ENCODE results near the gene METTL22. TPM values are rescaled to one million over a fixed set of nuclear protein-coding genes. Genes with fewer than 3 reads are reported as not detected.

The METTL22 gene
- total RNA-seq, 1 donor from 2014 or later, result 15.5 TPM

- DNase-seq (ENCODE audit: low read depth), result no peak
- TF ChIP-seq CTCF (conservative IDR thresholded peaks at IDR 0.05; ENCODE audit: low read depth, low read length), result no peak
- no peak overlapping the region for H3K4me3 ChIP-seq (ENCODE audit: low read depth, low read length)
Measured at GRCh38 chr16:8670014-8670560, 48.6 kb downstream of the METTL22 start.

- H3K4me3 ChIP-seq (ENCODE audit: low read depth, low read length), result peak overlapping the region; percentile 72
- no peak for TF ChIP-seq CTCF (conservative IDR thresholded peaks at IDR 0.05; ENCODE audit: low read depth, low read length)
- DNase-seq (ENCODE audit: low read depth), result no peak
Measured at GRCh38 chr16:8673611-8674412, 52.3 kb downstream of the METTL22 start.

GRCh38 chr16:8674413-8675022, 53.0 kb downstream of the METTL22 start, which contains the start of gene ABAT:
TSS of gene ABAT (plus strand) at chr16:8674617. CDS start at chr16:8735740, 61,123 bp downstream.
- DNase-seq (ENCODE audit: low read depth), result no peak
- H3K4me3 ChIP-seq (ENCODE audit: low read depth, low read length), result peak within 1 kb of the TSS; percentile 72
- TF ChIP-seq CTCF (conservative IDR thresholded peaks at IDR 0.05; ENCODE audit: low read depth, low read length), result no peak

GRCh38 chr16:8675183-8676159, 54.0 kb downstream of the METTL22 start:
- no peak for DNase-seq (ENCODE audit: low read depth)
- H3K4me3 ChIP-seq (ENCODE audit: low read depth, low read length), result peak overlapping the region; percentile 7
- no peak for TF ChIP-seq CTCF (conservative IDR thresholded peaks at IDR 0.05; ENCODE audit: low read depth, low read length)

GRCh38 chr16:8676160-8676547, 54.7 kb downstream of the METTL22 start:
- no peak overlapping the region for H3K4me3 ChIP-seq (ENCODE audit: low read depth, low read length)
- TF ChIP-seq CTCF (conservative IDR thresholded peaks at IDR 0.05; ENCODE audit: low read depth, low read length), result no peak
- no peak for DNase-seq (ENCODE audit: low read depth)

GRCh38 chr16:8676737-8677375, 55.4 kb downstream of the METTL22 start:
- no peak overlapping the region for H3K4me3 ChIP-seq (ENCODE audit: low read depth, low read length)
- TF ChIP-seq CTCF (conservative IDR thresholded peaks at IDR 0.05; ENCODE audit: low read depth, low read length), result no peak
- no peak for DNase-seq (ENCODE audit: low read depth)

Data from epithelial cell of proximal tubule (primary cell).